ENCODE data around the gene RAET1G. TPM values are rescaled to one million over a fixed set of nuclear protein-coding genes. Genes with fewer than 3 reads are reported as not detected.
A peak's percentile ranks its signal among the peaks of the same experiment; 100 is the strongest.
"Not testable (repeated sequence)": the region's sequence is repeated elsewhere in the genome, so short reads cannot be mapped to it uniquely, and the experiment has no call there.

Gene RAET1G
- total and polyA plus RNA-seq, 2 of the 13 experiments (the other 11 are each of a cell fraction or from before 2014, with no cell fraction given) = not detected

DNA sequence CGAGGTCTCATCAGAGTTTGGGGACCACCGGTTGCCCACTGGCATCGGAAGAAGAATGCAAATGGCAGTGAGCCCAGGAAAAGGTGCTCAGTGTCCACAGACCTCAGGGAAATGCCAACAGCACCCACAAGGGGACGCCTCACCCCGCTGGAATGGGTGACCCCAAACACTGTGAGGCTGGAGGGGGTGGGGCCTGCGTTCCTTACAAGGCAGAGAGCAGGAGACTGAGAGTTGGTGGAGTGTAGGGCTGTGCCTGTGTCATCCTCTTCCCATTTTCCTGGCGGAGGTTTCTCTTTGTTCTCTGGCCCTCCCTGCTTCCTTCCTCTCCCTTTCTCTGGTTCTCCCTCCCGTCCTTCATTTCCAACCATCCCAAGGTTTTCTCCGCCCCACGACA, 31.0 kb upstream of the RAET1G start:
- DNase-seq (ENCODE audit: low spot score); H3K9me3 ChIP-seq (ENCODE audit: low read length); H3K36me3 ChIP-seq (replicated peaks in 1 of 2; ENCODE audit: control insufficient read depth in 1 of 2, insufficient read depth in 2 of 2, low read length in 2 of 2); H2AFZ ChIP-seq (ENCODE audit: low read length); in situ Hi-C loops (cut with HindIII; ENCODE audit: extremely low pct_ligation_motif_present, low pct_unique_long_range_greater_than_20kb); intact Hi-C loops (cut with micrococcal nuclease; ENCODE audit: unreplicated experiment); H3K79me2 ChIP-seq (ENCODE audit: insufficient read depth, low read length); H3K4me2 ChIP-seq (ENCODE audit: low read depth, low read length); H4K20me1 ChIP-seq (ENCODE audit: insufficient read depth, low read length); H3K4me1 ChIP-seq (ENCODE audit: insufficient read depth, low read length); POLR2A ChIA-PET; H3K9ac ChIP-seq (ENCODE audit: insufficient read depth, low read depth, low read length); BruUV-seq (replicated peaks); H3K27ac ChIP-seq (ENCODE audit: extremely low read length, insufficient read depth, low read length); CTCF ChIA-PET (ENCODE audit: low intra/inter-chr PET ratio, low total read pairs); H3K4me3 ChIP-seq (replicated peaks in 1 of 3; ENCODE audit: insufficient read depth in 1 of 3, low read depth in 2 of 3, low read length in 3 of 3): not testable (repeated sequence)
- FAIRE-seq (peak; percentile 15), ATAC-seq (peak; percentile 87)
- H3K27me3 ChIP-seq (ENCODE audit: control insufficient read depth in 1 of 2, insufficient read depth in 2 of 2, low read length in 2 of 2) = peaks cover 5 to 63% of the 10 kb centered on the region in 2 experiments
- 2% methylated on average over 6 of the region's 10 CpGs for WGBS (ENCODE audit: low lambda C conversion rate)

DNA sequence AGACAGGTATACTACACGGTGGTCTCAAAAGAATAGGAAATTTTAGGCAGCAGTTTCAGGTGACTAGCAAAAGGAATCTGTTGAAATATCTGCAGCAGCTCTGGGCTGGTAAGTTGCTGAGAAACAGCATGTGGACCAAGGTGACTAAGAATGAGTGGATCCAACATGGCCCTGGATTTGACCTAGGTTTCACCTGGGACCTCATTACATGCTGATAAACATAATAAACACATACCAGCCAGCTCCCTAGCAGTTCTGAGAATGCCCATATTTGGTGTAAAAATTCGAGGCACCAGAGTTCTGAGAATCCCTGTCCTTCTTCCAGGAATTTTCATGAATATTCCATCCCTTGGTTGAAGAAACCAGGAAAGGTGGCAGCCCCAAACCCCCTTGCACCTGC, 30.5 kb upstream of the RAET1G start:
- H3K4me1 ChIP-seq (ENCODE audit: insufficient read depth, low read length); FAIRE-seq; H3K36me3 ChIP-seq (replicated peaks in 1 of 2; ENCODE audit: control insufficient read depth in 1 of 2, insufficient read depth in 2 of 2, low read length in 2 of 2); intact Hi-C loops (cut with micrococcal nuclease; ENCODE audit: unreplicated experiment); H4K20me1 ChIP-seq (ENCODE audit: insufficient read depth, low read length); in situ Hi-C loops (cut with HindIII; ENCODE audit: extremely low pct_ligation_motif_present, low pct_unique_long_range_greater_than_20kb); H3K4me3 ChIP-seq (replicated peaks in 1 of 3; ENCODE audit: insufficient read depth in 1 of 3, low read depth in 2 of 3, low read length in 3 of 3); BruUV-seq (replicated peaks); H2AFZ ChIP-seq (ENCODE audit: low read length); H3K4me2 ChIP-seq (ENCODE audit: low read depth, low read length); H3K79me2 ChIP-seq (ENCODE audit: insufficient read depth, low read length); H3K9ac ChIP-seq (ENCODE audit: insufficient read depth, low read depth, low read length); H3K9me3 ChIP-seq (ENCODE audit: low read length); CTCF ChIA-PET (ENCODE audit: low intra/inter-chr PET ratio, low total read pairs); DNase-seq (ENCODE audit: low spot score); POLR2A ChIA-PET; H3K27ac ChIP-seq (ENCODE audit: extremely low read length, insufficient read depth, low read length); ATAC-seq: not testable (repeated sequence)
- WGBS (ENCODE audit: low lambda C conversion rate) = 0% methylated on average over 2 of the region's 2 CpGs
- peaks cover 5 to 66% of the 10 kb centered on the region in 2 experiments for H3K27me3 ChIP-seq (ENCODE audit: control insufficient read depth in 1 of 2, insufficient read depth in 2 of 2, low read length in 2 of 2)

GRCh38 chr6:149951626-149952025, 28.7 kb upstream of the RAET1G start:
- peaks cover 5 to 66% of the 10 kb centered on the region in 2 experiments for H3K27me3 ChIP-seq (ENCODE audit: control insufficient read depth in 1 of 2, insufficient read depth in 2 of 2, low read length in 2 of 2)
- H3K9ac ChIP-seq (ENCODE audit: insufficient read depth, low read depth, low read length) = no peak overlapping the region
- no peaks in the 10 kb centered on the region; the same call in 1 of the 2 replicates for H4K20me1 ChIP-seq (ENCODE audit: insufficient read depth, low read length)
- no peaks in the 10 kb centered on the region for H3K79me2 ChIP-seq (ENCODE audit: insufficient read depth, low read length)
- ChIA-PET CTCF (ENCODE audit: low intra/inter-chr PET ratio, low total read pairs) (no interaction called here), POLR2A (no interaction called here)
- no peaks in the 10 kb centered on the region for H3K36me3 ChIP-seq (replicated peaks in 1 of 2; ENCODE audit: control insufficient read depth in 1 of 2, insufficient read depth in 2 of 2, low read length in 2 of 2)
- DNase-seq (ENCODE audit: low spot score) = no peak
- H3K27ac ChIP-seq (ENCODE audit: extremely low read length, insufficient read depth, low read length) = no peak overlapping the region
- in situ Hi-C loops (cut with HindIII; ENCODE audit: extremely low pct_ligation_motif_present, low pct_unique_long_range_greater_than_20kb) = no loop called here
- 77% methylated on average over 3 of the region's 3 CpGs for WGBS (ENCODE audit: low lambda C conversion rate)
- peaks cover 10% of the 10 kb centered on the region for H3K4me1 ChIP-seq (ENCODE audit: insufficient read depth, low read length)
- no peak overlapping the region for H3K4me3 ChIP-seq (replicated peaks in 1 of 3; ENCODE audit: insufficient read depth in 1 of 3, low read depth in 2 of 3, low read length in 3 of 3)
- no peak overlapping the region for H3K4me2 ChIP-seq (ENCODE audit: low read depth, low read length)
- no peaks in the 10 kb centered on the region for H3K9me3 ChIP-seq (ENCODE audit: low read length)
- FAIRE-seq = no peak
- BruUV-seq (replicated peaks) = no TSS peak
- intact Hi-C loops (cut with micrococcal nuclease; ENCODE audit: unreplicated experiment) = no loop called here
- no peak for ATAC-seq
- no peak overlapping the region for H2AFZ ChIP-seq (ENCODE audit: low read length)
- TF ChIP-seq KDM6A (CRISPR knock-in tag; IDR thresholded peaks at IDR 0.05; ENCODE audit: low read depth) (no peak), SOX13 (IDR thresholded peaks at IDR 0.05) (no peak), SOX13 (CRISPR knock-in tag; conservative IDR thresholded peaks at IDR 0.05 in 1 of 2, IDR thresholded peaks at IDR 0.05 in 1 of 2) (no peak), ERF (CRISPR knock-in tag; IDR thresholded peaks at IDR 0.05) (no peak), RORA (CRISPR knock-in tag; IDR thresholded peaks at IDR 0.05) (no peak), KAT8 (CRISPR knock-in tag; IDR thresholded peaks at IDR 0.05) (no peak), SMYD3 (CRISPR knock-in tag; IDR thresholded peaks at IDR 0.05) (no peak), ZNF547 (CRISPR knock-in tag; IDR thresholded peaks at IDR 0.05) (no peak), NPAS2 (CRISPR knock-in tag; IDR thresholded peaks at IDR 0.05; ENCODE audit: borderline replicate concordance) (no peak), HMG20A (CRISPR knock-in tag; IDR thresholded peaks at IDR 0.05; ENCODE audit: borderline replicate concordance) (no peak), ATM (IDR thresholded peaks at IDR 0.05; ENCODE audit: borderline replicate concordance) (no peak), ZSCAN21 (CRISPR knock-in tag; IDR thresholded peaks at IDR 0.05; ENCODE audit: borderline replicate concordance) (no peak)
- TF ChIP-seq, protein P1, sequence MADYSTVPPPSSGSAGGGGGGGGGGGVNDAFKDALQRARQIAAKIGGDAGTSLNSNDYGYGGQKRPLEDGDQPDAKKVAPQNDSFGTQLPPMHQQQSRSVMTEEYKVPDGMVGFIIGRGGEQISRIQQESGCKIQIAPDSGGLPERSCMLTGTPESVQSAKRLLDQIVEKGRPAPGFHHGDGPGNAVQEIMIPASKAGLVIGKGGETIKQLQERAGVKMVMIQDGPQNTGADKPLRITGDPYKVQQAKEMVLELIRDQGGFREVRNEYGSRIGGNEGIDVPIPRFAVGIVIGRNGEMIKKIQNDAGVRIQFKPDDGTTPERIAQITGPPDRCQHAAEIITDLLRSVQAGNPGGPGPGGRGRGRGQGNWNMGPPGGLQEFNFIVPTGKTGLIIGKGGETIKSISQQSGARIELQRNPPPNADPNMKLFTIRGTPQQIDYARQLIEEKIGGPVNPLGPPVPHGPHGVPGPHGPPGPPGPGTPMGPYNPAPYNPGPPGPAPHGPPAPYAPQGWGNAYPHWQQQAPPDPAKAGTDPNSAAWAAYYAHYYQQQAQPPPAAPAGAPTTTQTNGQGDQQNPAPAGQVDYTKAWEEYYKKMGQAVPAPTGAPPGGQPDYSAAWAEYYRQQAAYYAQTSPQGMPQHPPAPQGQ (CRISPR knock-in tag; IDR thresholded peaks at IDR 0.05; ENCODE audit: borderline replicate concordance) = no peak
